Chondrocyte (in vitro differentiated cells): ENCODE data around the gene PIMREG. TPM values are rescaled to one million over a fixed set of nuclear protein-coding genes. Genes with fewer than 3 reads are reported as not detected.

Experiments
- DNase-seq: peaks from one replicate; pipeline ENCODE4 v3.0.0; 2021; ENCODE audit warnings: mixed read lengths, low spot score
- H3K27ac Mint-ChIP-seq: one replicate; pipeline ENCODE4 v1.8.0; 2021; ENCODE audit warnings: mild to moderate bottlenecking, moderate library complexity, mixed read lengths; ENCODE audit not compliant: unreplicated experiment
- H3K27me3 Mint-ChIP-seq: 2 replicates; pipeline ENCODE4 v1.8.0; 2021; ENCODE audit warnings: low read depth, mixed read lengths
- H3K36me3 Mint-ChIP-seq: 2 replicates; pipeline ENCODE4 v1.8.0; 2021; ENCODE audit warnings: low read depth, mixed read lengths
- H3K4me1 Mint-ChIP-seq: 2 replicates; pipeline ENCODE4 v1.8.0; 2021; ENCODE audit warnings: low read depth, mild to moderate bottlenecking, mixed read lengths
- H3K4me3 Mint-ChIP-seq: one replicate; pipeline ENCODE4 v1.8.0; 2021; ENCODE audit warnings: mild to moderate bottlenecking, moderate library complexity, mixed read lengths; ENCODE audit not compliant: unreplicated experiment
- H3K9me3 Mint-ChIP-seq: 2 replicates; pipeline ENCODE4 v1.8.0; 2021; ENCODE audit warnings: low read depth, mixed read lengths
- total RNA-seq: library from RNA; stranded (reverse); gene quantifications from 3 replicates; pipeline ENCODE4 v1.2.1, GENCODE V29; 2021
- TF ChIP-seq, protein P1 (sequence below): fragments of 200-600 bp; sonication (generic); IDR thresholded peaks from 2 replicates; pipeline ENCODE4 v1.5.0; 2021; ENCODE audit warnings: antibody characterized with exemption, mild to moderate bottlenecking, moderate library complexity

Gene PIMREG
- total RNA-seq, 1 donor from 2014 or later, result 7.0 TPM

GRCh38 chr17:6497496-6498221 is 53.4 kb downstream of the PIMREG start:
- peak; percentile 72 for DNase-seq
- TF ChIP-seq, protein P1, sequence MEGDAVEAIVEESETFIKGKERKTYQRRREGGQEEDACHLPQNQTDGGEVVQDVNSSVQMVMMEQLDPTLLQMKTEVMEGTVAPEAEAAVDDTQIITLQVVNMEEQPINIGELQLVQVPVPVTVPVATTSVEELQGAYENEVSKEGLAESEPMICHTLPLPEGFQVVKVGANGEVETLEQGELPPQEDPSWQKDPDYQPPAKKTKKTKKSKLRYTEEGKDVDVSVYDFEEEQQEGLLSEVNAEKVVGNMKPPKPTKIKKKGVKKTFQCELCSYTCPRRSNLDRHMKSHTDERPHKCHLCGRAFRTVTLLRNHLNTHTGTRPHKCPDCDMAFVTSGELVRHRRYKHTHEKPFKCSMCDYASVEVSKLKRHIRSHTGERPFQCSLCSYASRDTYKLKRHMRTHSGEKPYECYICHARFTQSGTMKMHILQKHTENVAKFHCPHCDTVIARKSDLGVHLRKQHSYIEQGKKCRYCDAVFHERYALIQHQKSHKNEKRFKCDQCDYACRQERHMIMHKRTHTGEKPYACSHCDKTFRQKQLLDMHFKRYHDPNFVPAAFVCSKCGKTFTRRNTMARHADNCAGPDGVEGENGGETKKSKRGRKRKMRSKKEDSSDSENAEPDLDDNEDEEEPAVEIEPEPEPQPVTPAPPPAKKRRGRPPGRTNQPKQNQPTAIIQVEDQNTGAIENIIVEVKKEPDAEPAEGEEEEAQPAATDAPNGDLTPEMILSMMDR, result no peak
- H3K27me3 Mint-ChIP-seq, result peaks cover 6% of the 10 kb centered on the region
- H3K36me3 Mint-ChIP-seq, result peaks cover 2% of the 10 kb centered on the region
- H3K27ac Mint-ChIP-seq, result no peak overlapping the region
- H3K4me3 Mint-ChIP-seq, result no peak overlapping the region
- no peaks in the 10 kb centered on the region for H3K9me3 Mint-ChIP-seq
- H3K4me1 Mint-ChIP-seq, result peaks cover 29% of the 10 kb centered on the region

DNA sequence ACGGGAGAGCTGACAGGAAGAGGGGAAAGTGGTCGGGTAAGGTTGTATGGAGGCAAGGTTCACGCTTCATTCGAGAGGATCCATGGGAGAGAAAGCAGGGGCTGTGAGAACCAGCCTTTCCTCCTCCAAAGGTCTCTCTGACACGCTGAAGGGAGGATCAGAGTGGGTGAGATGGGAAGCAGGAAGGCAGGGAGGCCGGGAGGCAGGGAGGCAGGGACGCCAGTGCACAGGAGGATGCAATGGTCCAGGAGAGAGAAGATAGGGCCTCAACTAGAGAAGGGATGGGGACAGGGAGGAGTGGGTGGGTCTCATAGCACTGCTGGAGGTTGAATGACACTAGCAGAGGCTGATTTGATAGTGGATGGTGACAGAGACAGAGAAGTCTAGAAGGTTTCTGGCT is 54.1 kb downstream of the PIMREG start:
- H3K9me3 Mint-ChIP-seq, result no peaks in the 10 kb centered on the region
- H3K27ac Mint-ChIP-seq, result no peak overlapping the region
- H3K4me3 Mint-ChIP-seq, result no peak overlapping the region
- H3K27me3 Mint-ChIP-seq, result peaks cover 6% of the 10 kb centered on the region
- peak; percentile 37 for DNase-seq
- peaks cover 29% of the 10 kb centered on the region for H3K4me1 Mint-ChIP-seq
- peaks cover 2% of the 10 kb centered on the region for H3K36me3 Mint-ChIP-seq
- TF ChIP-seq, protein P1, result no peak

DNA sequence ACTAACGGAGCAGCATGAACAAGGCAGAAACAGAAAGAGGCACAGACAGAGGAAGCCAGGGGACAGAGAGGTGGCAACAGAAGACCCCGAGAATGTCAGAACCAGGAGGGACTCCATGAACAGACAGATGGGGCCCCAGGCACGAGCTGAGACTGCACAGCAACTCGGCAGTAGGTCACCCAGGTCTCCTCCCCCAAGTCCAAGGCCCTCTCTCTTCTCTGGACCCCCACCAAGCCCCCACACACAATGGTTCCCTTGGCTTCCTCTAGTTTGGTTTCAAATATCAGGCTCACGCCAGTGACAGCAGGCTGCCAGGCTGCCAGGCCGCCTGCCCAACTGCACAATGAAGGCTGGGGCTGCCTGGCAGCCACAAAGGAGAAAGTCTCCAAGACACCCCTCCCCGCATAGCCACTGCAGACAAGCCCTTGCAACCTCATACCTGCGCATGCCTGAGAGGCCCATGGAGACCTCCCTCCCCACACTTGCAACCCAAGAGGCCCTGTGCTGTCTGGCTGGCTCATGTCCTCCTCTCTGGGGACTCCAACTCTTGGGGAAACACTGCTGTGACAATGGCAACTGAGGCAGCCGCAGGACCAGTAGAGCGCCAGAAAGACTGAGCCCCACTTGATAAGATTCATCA is 54.8 kb downstream of the PIMREG start:
- Mint-ChIP-seq H3K4me1 (peaks cover 29% of the 10 kb centered on the region), H3K9me3 (no peaks in the 10 kb centered on the region), H3K4me3 (no peak overlapping the region), H3K36me3 (peaks cover 2% of the 10 kb centered on the region), H3K27ac (no peak overlapping the region), H3K27me3 (peaks cover 6% of the 10 kb centered on the region)
- DNase-seq, result peak; percentile 47
- TF ChIP-seq, protein P1, result no peak

Other genes with a start within 250 kb of the PIMREG start
- not detected in 3 replicates for gene AIPL1, start 9.3 kb upstream of the PIMREG start, total RNA-seq
- gene PITPNM3, start 112.1 kb downstream of the PIMREG start, total RNA-seq, result 5.3 to 5.7 TPM (median 5.5 TPM) in 3 replicates
- 14.5 to 19.1 TPM (median 15.8 TPM) in 3 replicates for gene KIAA0753, start 196.3 kb downstream of the PIMREG start, total RNA-seq
- 71.5 to 76.2 TPM (median 76.1 TPM) in 3 replicates for gene TXNDC17, start 196.6 kb downstream of the PIMREG start, total RNA-seq
- gene MED31, start 207.2 kb downstream of the PIMREG start, total RNA-seq, result 12.9 to 24.2 TPM (median 14.5 TPM) in 3 replicates
- gene C17orf100, start 207.3 kb downstream of the PIMREG start, total RNA-seq, result 2.0 to 3.0 TPM (median 2.9 TPM) in 3 replicates